Purkinje cell (primary cell): Measurements from ENCODE around the gene BDP1. TPM values are rescaled to one million over a fixed set of nuclear protein-coding genes. Genes with fewer than 3 reads are reported as not detected.

Experiments used
- polyA plus RNA-seq: library from polyadenylated mRNA; unstranded; fragments of >200 nt; fragmentation: Nextera tagmentation; gene quantifications from 2 replicates; pipeline ENCODE4 v1.2.1, GENCODE V29; 2014

BDP1 gene
- 33.8 and 36.2 TPM in 2 replicates for polyA plus RNA-seq

GRCh38 chr5:71455427-71456361, at the start of gene BDP1:
TSS of gene BDP1 (plus strand) at chr5:71455651. CDS start at chr5:71455878, 227 bp downstream.

DNA sequence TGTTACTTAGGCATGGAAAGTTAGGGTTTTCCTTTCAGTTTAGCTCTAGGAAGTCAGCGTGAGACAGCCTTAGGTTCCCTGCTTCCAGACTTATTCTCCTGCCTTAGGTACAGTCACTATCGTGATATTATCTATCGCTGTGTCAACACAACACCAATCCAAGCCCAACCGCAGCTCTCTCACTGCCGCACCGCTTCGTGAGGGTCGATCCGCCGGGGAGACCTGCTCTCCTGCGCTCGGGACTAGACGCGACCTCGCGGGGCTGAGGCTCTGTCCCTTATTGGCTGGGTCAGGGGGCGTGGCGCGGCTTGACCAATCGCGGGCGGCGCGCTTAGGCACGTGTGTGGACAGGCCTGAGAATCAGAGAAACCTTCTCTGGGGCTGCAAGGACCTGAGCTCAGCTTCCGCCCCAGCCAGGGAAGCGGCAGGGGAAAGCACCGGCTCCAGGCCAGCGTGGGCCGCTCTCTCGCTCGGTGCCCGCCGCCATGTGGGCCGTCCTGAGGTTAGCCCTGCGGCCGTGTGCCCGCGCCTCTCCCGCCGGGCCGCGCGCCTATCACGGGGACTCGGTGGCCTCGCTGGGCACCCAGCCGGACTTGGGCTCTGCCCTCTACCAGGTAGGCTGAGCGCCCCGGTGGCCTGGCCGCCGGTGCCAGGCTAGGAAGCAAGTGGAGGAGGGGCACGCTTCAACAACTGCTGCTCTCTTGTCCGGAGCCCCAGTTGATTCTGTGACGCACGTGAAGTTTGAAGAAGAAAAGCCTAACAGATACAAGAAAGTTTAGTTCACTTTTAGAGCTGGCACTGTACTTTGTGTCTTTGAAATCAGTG, 131.7 kb downstream of the BDP1 start, which contains the start of gene MCCC2:
Gene MCCC2, plus strand, starts transcription at position 400 of the 825 bp plus-strand sequence. Its CDS starts 86 bp downstream, at position 486.

Other genes with a start within 250 kb of the BDP1 start
- gene MCCC2, start 131.7 kb downstream of the BDP1 start, polyA plus RNA-seq, result 13.4 and 17.9 TPM in 2 replicates